Testis (tissue), 2 donors: Measurements from ENCODE around the gene ATP5F1D.

Experiments used
- POLR2A ChIP-seq: fragments of 450-650 bp; IDR thresholded peaks from one replicate; pipeline ENCODE4 v1.6.1; 2017; ENCODE audit warnings: antibody characterized with exemption, mild to moderate bottlenecking, moderate library complexity
- TF ChIP-seq, protein P1 (sequence below), 3 experiments: fragments of 450-650 bp in 2 of 3; fragments of 200-600 bp in 1 of 3; sonication (generic) in 1 of 3; IDR thresholded peaks; one replicate each; pipeline ENCODE4 v1.5.1; 2016 to 2019; ENCODE audit warnings: antibody characterized with exemption in 3 of 3, mild to moderate bottlenecking in 2 of 3, moderate library complexity in 1 of 3

DNA sequence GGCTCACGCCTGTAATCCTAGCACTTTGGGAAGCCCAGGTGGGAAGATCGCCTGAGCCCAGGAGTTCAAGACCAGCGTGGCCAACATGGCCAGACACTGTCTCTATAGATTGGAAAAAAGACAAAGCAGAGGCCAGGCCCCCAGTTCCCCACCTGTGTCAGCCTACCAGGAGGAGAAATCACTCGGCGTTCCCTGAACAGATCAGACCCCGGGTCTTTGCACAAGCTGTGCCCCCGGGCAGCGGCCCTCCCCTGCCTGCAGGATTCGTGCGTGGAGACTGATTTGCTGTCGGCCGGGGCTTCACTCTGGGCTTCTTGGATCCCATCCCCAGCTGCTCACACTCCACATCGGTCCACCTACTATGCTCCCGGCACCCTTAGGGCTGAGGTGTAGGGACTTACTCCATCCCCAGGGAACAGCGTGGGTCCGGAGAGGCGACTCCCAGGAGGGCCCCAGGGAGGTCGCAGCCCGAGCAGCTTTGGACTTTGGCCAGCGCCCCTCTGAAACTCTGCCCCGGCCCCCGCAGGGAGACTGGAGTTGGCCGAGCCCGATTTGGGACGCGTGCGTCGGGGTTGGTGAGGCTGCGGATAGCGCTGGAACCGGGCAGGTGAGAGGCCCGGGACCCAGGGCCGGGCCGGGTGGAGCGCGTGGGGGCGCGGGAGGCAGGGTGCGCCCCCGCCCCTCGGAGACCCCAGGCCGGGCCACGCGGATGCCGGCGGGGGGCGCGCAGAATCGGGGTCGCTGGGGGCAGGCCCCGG is 43.6 kb downstream of the ATP5F1D start:
- TF ChIP-seq, protein P1, sequence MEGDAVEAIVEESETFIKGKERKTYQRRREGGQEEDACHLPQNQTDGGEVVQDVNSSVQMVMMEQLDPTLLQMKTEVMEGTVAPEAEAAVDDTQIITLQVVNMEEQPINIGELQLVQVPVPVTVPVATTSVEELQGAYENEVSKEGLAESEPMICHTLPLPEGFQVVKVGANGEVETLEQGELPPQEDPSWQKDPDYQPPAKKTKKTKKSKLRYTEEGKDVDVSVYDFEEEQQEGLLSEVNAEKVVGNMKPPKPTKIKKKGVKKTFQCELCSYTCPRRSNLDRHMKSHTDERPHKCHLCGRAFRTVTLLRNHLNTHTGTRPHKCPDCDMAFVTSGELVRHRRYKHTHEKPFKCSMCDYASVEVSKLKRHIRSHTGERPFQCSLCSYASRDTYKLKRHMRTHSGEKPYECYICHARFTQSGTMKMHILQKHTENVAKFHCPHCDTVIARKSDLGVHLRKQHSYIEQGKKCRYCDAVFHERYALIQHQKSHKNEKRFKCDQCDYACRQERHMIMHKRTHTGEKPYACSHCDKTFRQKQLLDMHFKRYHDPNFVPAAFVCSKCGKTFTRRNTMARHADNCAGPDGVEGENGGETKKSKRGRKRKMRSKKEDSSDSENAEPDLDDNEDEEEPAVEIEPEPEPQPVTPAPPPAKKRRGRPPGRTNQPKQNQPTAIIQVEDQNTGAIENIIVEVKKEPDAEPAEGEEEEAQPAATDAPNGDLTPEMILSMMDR (IDR thresholded peaks at IDR 0.05), result no peak
- TF ChIP-seq POLR2A, result no peak
